Ectodermal cell (in vitro differentiated cells): ENCODE results near the gene ADGRL2.
A peak's percentile ranks its signal among the peaks of the same experiment; 100 is the strongest.

Source experiments
- H3K27ac ChIP-seq: 2 replicates; pipeline ENCODE4 v1.7.0; 2013; ENCODE audit warnings: mild to moderate bottlenecking, low read depth, low read length; ENCODE audit not compliant: insufficient read depth, poor library complexity, severe bottlenecking
- H3K27me3 ChIP-seq: 2 replicates; pipeline ENCODE4 v1.7.0; 2013; ENCODE audit warnings: mild to moderate bottlenecking, low read length; ENCODE audit not compliant: insufficient read depth, control insufficient read depth, poor library complexity, severe bottlenecking
- H3K36me3 ChIP-seq: one replicate; pipeline ENCODE4 v1.7.0; 2013; ENCODE audit warnings: low read length; ENCODE audit not compliant: control insufficient read depth, insufficient read depth
- H3K4me1 ChIP-seq: one replicate; pipeline ENCODE4 v1.7.0; 2013; ENCODE audit warnings: low read length; ENCODE audit not compliant: control insufficient read depth, insufficient read depth
- H3K4me3 ChIP-seq: 2 replicates; pipeline ENCODE4 v1.7.0; 2013; ENCODE audit warnings: low read depth, low read length, control low read depth; ENCODE audit not compliant: insufficient read depth
- H3K9me3 ChIP-seq: 2 replicates; pipeline ENCODE4 v1.7.0; 2013; ENCODE audit warnings: mild to moderate bottlenecking, low read length, moderate library complexity; ENCODE audit not compliant: control insufficient read depth
- WGBS, 2 experiments: methylation state at CpG; one replicate each; pipeline ENCODE4 v1.1.7; 2013; ENCODE audit warnings: missing lambda C conversion rate in 2 of 2; 5-methylcytosine and 5-hydroxymethylcytosine counted together

Gene ADGRL2

GRCh38 chr1:81824759-81825158, 24.0 kb downstream of the ADGRL2 start:
- Histone ChIP-seq H3K27ac (no peak overlapping the region), H3K4me1 (peaks cover 16% of the 10 kb centered on the region), H3K27me3 (no peaks in the 10 kb centered on the region), H3K4me3 (no peak overlapping the region), H3K36me3 (no peaks in the 10 kb centered on the region), H3K9me3 (no peaks in the 10 kb centered on the region)
- WGBS, 2 experiments = 81 to 85% methylated on average over 3 of the region's 4 CpGs

- no peaks in the 10 kb centered on the region for H3K36me3 ChIP-seq
- H3K4me3 ChIP-seq = no peak overlapping the region
- H3K27ac ChIP-seq = no peak overlapping the region
- WGBS, 2 experiments = 90% methylated on average over 1 of the region's 1 CpG
- H3K27me3 ChIP-seq = no peaks in the 10 kb centered on the region
- H3K9me3 ChIP-seq = no peaks in the 10 kb centered on the region
- H3K4me1 ChIP-seq = peaks cover 4% of the 10 kb centered on the region
Observed at GRCh38 chr1:81827942-81828341, 27.2 kb downstream of the ADGRL2 start.

- Histone ChIP-seq H3K9me3 (no peaks in the 10 kb centered on the region), H3K27ac (no peak overlapping the region), H3K4me3 (no peak overlapping the region), H3K4me1 (peaks cover 31% of the 10 kb centered on the region), H3K27me3 (no peaks in the 10 kb centered on the region), H3K36me3 (no peaks in the 10 kb centered on the region)
- WGBS, 2 experiments = 9 to 11% methylated on average over 1 of the region's 1 CpG
Observed at GRCh38 chr1:81832573-81832972, 31.8 kb downstream of the ADGRL2 start.

GRCh38 chr1:81833722-81834121, 33.0 kb downstream of the ADGRL2 start:
- Histone ChIP-seq H3K27me3 (no peaks in the 10 kb centered on the region), H3K9me3 (no peaks in the 10 kb centered on the region), H3K27ac (no peak overlapping the region), H3K36me3 (peaks cover 2% of the 10 kb centered on the region), H3K4me3 (no peak overlapping the region), H3K4me1 (peaks cover 31% of the 10 kb centered on the region)
- 78 to 82% methylated on average over 4 of the region's 4 CpGs for WGBS, 2 experiments

- Histone ChIP-seq H3K4me1 (peaks cover 31% of the 10 kb centered on the region), H3K27ac (peak overlapping the region; percentile 47), H3K4me3 (no peak overlapping the region), H3K9me3 (no peaks in the 10 kb centered on the region), H3K27me3 (no peaks in the 10 kb centered on the region), H3K36me3 (peaks cover 4% of the 10 kb centered on the region)
- 80 to 95% methylated on average over 1 to 2 of the region's 2 CpGs for whole genome bisulfite sequencing, 2 experiments
Observed at GRCh38 chr1:81834268-81834667, 33.5 kb downstream of the ADGRL2 start.

- Histone ChIP-seq H3K4me1 (peaks cover 31% of the 10 kb centered on the region), H3K36me3 (peaks cover 4% of the 10 kb centered on the region), H3K4me3 (no peak overlapping the region), H3K9me3 (no peaks in the 10 kb centered on the region), H3K27ac (peak overlapping the region; percentile 47), H3K27me3 (no peaks in the 10 kb centered on the region)
- WGBS, 2 experiments = 76 to 77% methylated on average over 6 of the region's 6 CpGs
Observed at GRCh38 chr1:81834921-81835698, 34.4 kb downstream of the ADGRL2 start.

- peaks cover 4% of the 10 kb centered on the region for H3K36me3 ChIP-seq
- no peak overlapping the region for H3K27ac ChIP-seq
- WGBS, 2 experiments = 90 to 93% methylated on average over 4 of the region's 4 CpGs
- H3K9me3 ChIP-seq = no peaks in the 10 kb centered on the region
- H3K27me3 ChIP-seq = no peaks in the 10 kb centered on the region
- peaks cover 31% of the 10 kb centered on the region for H3K4me1 ChIP-seq
- no peak overlapping the region for H3K4me3 ChIP-seq
Observed at GRCh38 chr1:81836007-81836626, 35.4 kb downstream of the ADGRL2 start.

GRCh38 chr1:81838600-81839218, 38.0 kb downstream of the ADGRL2 start:
- Histone ChIP-seq H3K36me3 (peaks cover 4% of the 10 kb centered on the region), H3K27ac (no peak overlapping the region), H3K27me3 (no peaks in the 10 kb centered on the region), H3K9me3 (no peaks in the 10 kb centered on the region), H3K4me1 (peaks cover 19% of the 10 kb centered on the region), H3K4me3 (no peak overlapping the region)
- WGBS, 2 experiments = 100% methylated on average over 1 of the region's 2 CpGs; no CpG with 5 or more reads in 1 of the 2 experiments

GRCh38 chr1:81840805-81841204, 40.1 kb downstream of the ADGRL2 start:
- no peaks in the 10 kb centered on the region for H3K27me3 ChIP-seq
- H3K36me3 ChIP-seq = peaks cover 4% of the 10 kb centered on the region
- no peak overlapping the region for H3K27ac ChIP-seq
- H3K4me1 ChIP-seq = peaks cover 3% of the 10 kb centered on the region
- H3K4me3 ChIP-seq = no peak overlapping the region
- 86 to 94% methylated on average over 1 of the region's 1 CpG for WGBS, 2 experiments
- no peaks in the 10 kb centered on the region for H3K9me3 ChIP-seq

GRCh38 chr1:81841795-81842194, 41.1 kb downstream of the ADGRL2 start:
- no peaks in the 10 kb centered on the region for H3K27me3 ChIP-seq
- no peaks in the 10 kb centered on the region for H3K9me3 ChIP-seq
- peaks cover 4% of the 10 kb centered on the region for H3K36me3 ChIP-seq
- peaks cover 3% of the 10 kb centered on the region for H3K4me1 ChIP-seq
- WGBS, 2 experiments = 72 to 77% methylated on average over 4 of the region's 4 CpGs
- no peak overlapping the region for H3K27ac ChIP-seq
- no peak overlapping the region for H3K4me3 ChIP-seq
